ENCODE results near the gene PPP2R5D. TPM values are rescaled to one million over a fixed set of nuclear protein-coding genes. Genes with fewer than 3 reads are reported as not detected.
"Not testable (repeated sequence)": the region's sequence is repeated elsewhere in the genome, so short reads cannot be mapped to it uniquely, and the experiment has no call there.

PPP2R5D gene
- total RNA-seq (2014; rRNA removed; shearing (Covaris generic); ENCODE audit: low replicate concordance): 27.4 and 37.3 TPM in 2 replicates

GRCh38 chr6:42984001-42984923 is at the start of gene PPP2R5D:
Gene PPP2R5D (plus strand): TSS chr6:42984570. CDS start chr6:42984678, 108 bp downstream.
- DNase-seq: peak; percentile 94
- no peaks in the 10 kb centered on the region for H3K27me3 ChIP-seq
- peak within 1 kb of the TSS; percentile 73 for H3K4me3 ChIP-seq
- H3K9me3 ChIP-seq: no peaks in the 10 kb centered on the region
- no peaks in the 10 kb centered on the region for H3K36me3 ChIP-seq

- Histone ChIP-seq H3K27me3 (no peaks in the 10 kb centered on the region), H3K36me3 (peaks cover 10% of the 10 kb centered on the region), H3K9me3 (no peaks in the 10 kb centered on the region), H3K4me3 (no peak overlapping the region)
- no peak for DNase-seq
Measured at GRCh38 chr6:42935322-42935721, 49.0 kb upstream of the PPP2R5D start.

- Histone ChIP-seq H3K27me3 (no peaks in the 10 kb centered on the region), H3K9me3 (no peaks in the 10 kb centered on the region), H3K36me3 (peaks cover 10% of the 10 kb centered on the region), H3K4me3 (no peak overlapping the region)
- no peak for DNase-seq
Measured at GRCh38 chr6:42936398-42936797, 48.0 kb upstream of the PPP2R5D start.

GRCh38 chr6:42937548-42938427 is 46.6 kb upstream of the PPP2R5D start:
- H3K4me3 ChIP-seq: no peak overlapping the region
- peaks cover 7% of the 10 kb centered on the region for H3K36me3 ChIP-seq
- H3K9me3 ChIP-seq: no peaks in the 10 kb centered on the region
- H3K27me3 ChIP-seq: no peaks in the 10 kb centered on the region
- DNase-seq: no peak

- no peak for DNase-seq
- Histone ChIP-seq H3K9me3 (no peaks in the 10 kb centered on the region), H3K4me3 (no peak overlapping the region), H3K27me3 (no peaks in the 10 kb centered on the region), H3K36me3 (peaks cover 7% of the 10 kb centered on the region)
Measured at GRCh38 chr6:42938428-42938796, 46.0 kb upstream of the PPP2R5D start.

GRCh38 chr6:42938987-42939809 is 45.2 kb upstream of the PPP2R5D start:
- no peaks in the 10 kb centered on the region for H3K9me3 ChIP-seq
- no peaks in the 10 kb centered on the region for H3K27me3 ChIP-seq
- no peak for DNase-seq
- no peak overlapping the region for H3K4me3 ChIP-seq
- peaks cover 7% of the 10 kb centered on the region for H3K36me3 ChIP-seq

GRCh38 chr6:42939810-42940167 is 44.6 kb upstream of the PPP2R5D start:
- no peak for DNase-seq
- Histone ChIP-seq H3K9me3 (no peaks in the 10 kb centered on the region), H3K27me3 (no peaks in the 10 kb centered on the region), H3K36me3 (peaks cover 7% of the 10 kb centered on the region), H3K4me3 (no peak overlapping the region)

- peaks cover 4% of the 10 kb centered on the region for H3K36me3 ChIP-seq
- DNase-seq: no peak
Measured at GRCh38 chr6:42940493-42941045, 43.8 kb upstream of the PPP2R5D start.

GRCh38 chr6:42941356-42941755 is 43.0 kb upstream of the PPP2R5D start:
- not testable (repeated sequence) for H3K4me3 ChIP-seq, H3K27me3 ChIP-seq, H3K9me3 ChIP-seq, DNase-seq, H3K36me3 ChIP-seq

More at GRCh38 chr6:42940493-42941045, 43.8 kb upstream of the PPP2R5D start:
- H3K4me3 ChIP-seq: no peak overlapping the region
- no peaks in the 10 kb centered on the region for H3K27me3 ChIP-seq
- no peaks in the 10 kb centered on the region for H3K9me3 ChIP-seq

GRCh38 chr6:42942444-42942843 is 41.9 kb upstream of the PPP2R5D start:
- H3K27me3 ChIP-seq: no peaks in the 10 kb centered on the region
- no peaks in the 10 kb centered on the region; the same call in 1 of the 2 replicates for H3K36me3 ChIP-seq

GRCh38 chr6:42947950-42948349 is 36.4 kb upstream of the PPP2R5D start:
- H3K4me3 ChIP-seq: no peak overlapping the region
- no peaks in the 10 kb centered on the region for H3K27me3 ChIP-seq
- no peak for DNase-seq
- no peaks in the 10 kb centered on the region for H3K36me3 ChIP-seq
- no peaks in the 10 kb centered on the region for H3K9me3 ChIP-seq

More at GRCh38 chr6:42942444-42942843, 41.9 kb upstream of the PPP2R5D start:
- H3K9me3 ChIP-seq: no peaks in the 10 kb centered on the region
- no peak overlapping the region for H3K4me3 ChIP-seq
- DNase-seq: no peak

- no peak for DNase-seq
- H3K9me3 ChIP-seq: no peaks in the 10 kb centered on the region
- H3K4me3 ChIP-seq: no peak overlapping the region
- no peaks in the 10 kb centered on the region for H3K36me3 ChIP-seq
- no peaks in the 10 kb centered on the region for H3K27me3 ChIP-seq
Measured at GRCh38 chr6:42952389-42952788, 32.0 kb upstream of the PPP2R5D start.

GRCh38 chr6:42954405-42954804 is 30.0 kb upstream of the PPP2R5D start:
- not testable (repeated sequence) for H3K4me3 ChIP-seq, H3K36me3 ChIP-seq, DNase-seq, H3K27me3 ChIP-seq, H3K9me3 ChIP-seq

- Histone ChIP-seq H3K36me3 (no peaks in the 10 kb centered on the region), H3K4me3 (no peak overlapping the region), H3K9me3 (no peaks in the 10 kb centered on the region), H3K27me3 (no peaks in the 10 kb centered on the region)
- DNase-seq: no peak
Measured at GRCh38 chr6:42958125-42958524, 26.2 kb upstream of the PPP2R5D start.

GRCh38 chr6:42959917-42960242 is 24.5 kb upstream of the PPP2R5D start:
- no peaks in the 10 kb centered on the region for H3K36me3 ChIP-seq
- no peak overlapping the region for H3K4me3 ChIP-seq
- no peak for DNase-seq
- no peaks in the 10 kb centered on the region for H3K27me3 ChIP-seq
- no peaks in the 10 kb centered on the region for H3K9me3 ChIP-seq

- DNase-seq: peak; percentile 14
- H3K9me3 ChIP-seq: no peaks in the 10 kb centered on the region
- H3K36me3 ChIP-seq: no peaks in the 10 kb centered on the region
- H3K4me3 ChIP-seq: no peak within 1 kb of the TSS
- no peaks in the 10 kb centered on the region for H3K27me3 ChIP-seq
Measured at GRCh38 chr6:42960243-42961019, 23.9 kb upstream of the PPP2R5D start, which contains the start of gene GNMT. Gene GNMT (plus strand): TSS chr6:42960754. CDS start chr6:42960768, 14 bp downstream.

Measured in MG63 (cell line).